Measurements from ENCODE around the gene PCNA.

DNA sequence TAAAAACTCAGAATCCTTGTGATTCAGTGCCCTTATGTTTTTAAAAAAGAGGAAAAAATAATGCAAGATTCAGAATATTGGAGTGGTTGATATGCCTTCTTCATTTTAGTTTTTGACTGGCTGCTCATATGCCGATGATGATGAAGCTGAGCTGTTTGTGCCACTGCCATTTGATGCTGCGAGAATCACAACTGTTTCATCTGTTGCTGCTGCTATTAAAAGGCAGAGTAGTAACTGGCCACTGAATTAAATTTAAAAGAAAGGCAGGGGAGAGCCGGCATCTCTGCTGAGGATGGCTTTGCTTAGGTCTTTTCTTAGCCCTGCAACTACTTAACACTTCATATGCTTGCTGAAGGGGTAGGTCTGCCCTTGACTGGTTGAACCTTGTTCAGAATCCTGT lies 40.2 kb upstream of the PCNA start:
- no peak for TF ChIP-seq ZFX (IDR thresholded peaks at IDR 0.05)
- no peak for TF ChIP-seq POLR2AphosphoS5 (IDR thresholded peaks at IDR 0.05; ENCODE audit: low read depth, low read length)
- TF ChIP-seq, protein P1, sequence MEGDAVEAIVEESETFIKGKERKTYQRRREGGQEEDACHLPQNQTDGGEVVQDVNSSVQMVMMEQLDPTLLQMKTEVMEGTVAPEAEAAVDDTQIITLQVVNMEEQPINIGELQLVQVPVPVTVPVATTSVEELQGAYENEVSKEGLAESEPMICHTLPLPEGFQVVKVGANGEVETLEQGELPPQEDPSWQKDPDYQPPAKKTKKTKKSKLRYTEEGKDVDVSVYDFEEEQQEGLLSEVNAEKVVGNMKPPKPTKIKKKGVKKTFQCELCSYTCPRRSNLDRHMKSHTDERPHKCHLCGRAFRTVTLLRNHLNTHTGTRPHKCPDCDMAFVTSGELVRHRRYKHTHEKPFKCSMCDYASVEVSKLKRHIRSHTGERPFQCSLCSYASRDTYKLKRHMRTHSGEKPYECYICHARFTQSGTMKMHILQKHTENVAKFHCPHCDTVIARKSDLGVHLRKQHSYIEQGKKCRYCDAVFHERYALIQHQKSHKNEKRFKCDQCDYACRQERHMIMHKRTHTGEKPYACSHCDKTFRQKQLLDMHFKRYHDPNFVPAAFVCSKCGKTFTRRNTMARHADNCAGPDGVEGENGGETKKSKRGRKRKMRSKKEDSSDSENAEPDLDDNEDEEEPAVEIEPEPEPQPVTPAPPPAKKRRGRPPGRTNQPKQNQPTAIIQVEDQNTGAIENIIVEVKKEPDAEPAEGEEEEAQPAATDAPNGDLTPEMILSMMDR (IDR thresholded peaks at IDR 0.05 in 2 of 3, conservative IDR thresholded peaks at IDR 0.05 in 1 of 3; ENCODE audit: borderline replicate concordance in 1 of 3, insufficient read depth in 1 of 3, low read depth in 2 of 3, low read length in 2 of 3): no peak
- TF ChIP-seq, protein P2, sequence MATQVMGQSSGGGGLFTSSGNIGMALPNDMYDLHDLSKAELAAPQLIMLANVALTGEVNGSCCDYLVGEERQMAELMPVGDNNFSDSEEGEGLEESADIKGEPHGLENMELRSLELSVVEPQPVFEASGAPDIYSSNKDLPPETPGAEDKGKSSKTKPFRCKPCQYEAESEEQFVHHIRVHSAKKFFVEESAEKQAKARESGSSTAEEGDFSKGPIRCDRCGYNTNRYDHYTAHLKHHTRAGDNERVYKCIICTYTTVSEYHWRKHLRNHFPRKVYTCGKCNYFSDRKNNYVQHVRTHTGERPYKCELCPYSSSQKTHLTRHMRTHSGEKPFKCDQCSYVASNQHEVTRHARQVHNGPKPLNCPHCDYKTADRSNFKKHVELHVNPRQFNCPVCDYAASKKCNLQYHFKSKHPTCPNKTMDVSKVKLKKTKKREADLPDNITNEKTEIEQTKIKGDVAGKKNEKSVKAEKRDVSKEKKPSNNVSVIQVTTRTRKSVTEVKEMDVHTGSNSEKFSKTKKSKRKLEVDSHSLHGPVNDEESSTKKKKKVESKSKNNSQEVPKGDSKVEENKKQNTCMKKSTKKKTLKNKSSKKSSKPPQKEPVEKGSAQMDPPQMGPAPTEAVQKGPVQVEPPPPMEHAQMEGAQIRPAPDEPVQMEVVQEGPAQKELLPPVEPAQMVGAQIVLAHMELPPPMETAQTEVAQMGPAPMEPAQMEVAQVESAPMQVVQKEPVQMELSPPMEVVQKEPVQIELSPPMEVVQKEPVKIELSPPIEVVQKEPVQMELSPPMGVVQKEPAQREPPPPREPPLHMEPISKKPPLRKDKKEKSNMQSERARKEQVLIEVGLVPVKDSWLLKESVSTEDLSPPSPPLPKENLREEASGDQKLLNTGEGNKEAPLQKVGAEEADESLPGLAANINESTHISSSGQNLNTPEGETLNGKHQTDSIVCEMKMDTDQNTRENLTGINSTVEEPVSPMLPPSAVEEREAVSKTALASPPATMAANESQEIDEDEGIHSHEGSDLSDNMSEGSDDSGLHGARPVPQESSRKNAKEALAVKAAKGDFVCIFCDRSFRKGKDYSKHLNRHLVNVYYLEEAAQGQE (IDR thresholded peaks at IDR 0.05; ENCODE audit: low read depth): no peak
- TF ChIP-seq TCF7L2 (IDR thresholded peaks at IDR 0.05; ENCODE audit: borderline replicate concordance, extremely low read depth, insufficient read depth, insufficient read length): no peak
- TF ChIP-seq EZH2 (IDR thresholded peaks at IDR 0.05): no peak
